Psoas muscle (tissue), 8 donors: ENCODE data around the gene TSPAN9. TPM values are rescaled to one million over a fixed set of nuclear protein-coding genes. Genes with fewer than 3 reads are reported as not detected.
A peak's percentile ranks its signal among the peaks of the same experiment; 100 is the strongest.

ENCODE experiments used
- ATAC-seq, 4 donors: fragments of 200-7000 bp; cut with Tn5 transposase; one replicate each; pipeline ENCODE4 v1.9.1; 2020; ENCODE audit warnings: moderate library complexity in 3 of 4, mild to moderate bottlenecking in 2 of 4
- DNase-seq, 2 donors: peaks; one replicate each; pipeline ENCODE4 v3.0.0-alpha.2; 2020
- H3K27ac ChIP-seq: fragments of 200-600 bp; one replicate; pipeline ENCODE4 v1.8.0; 2022
- H3K27me3 ChIP-seq, 3 donors: fragments of 200-600 bp in 1 of 3; one replicate each; pipeline versions ENCODE4 v1.6.1 to v1.8.0; 2013 to 2022; ENCODE audit warnings: low read length in 2 of 3, mild to moderate bottlenecking in 2 of 3, moderate library complexity in 1 of 3; ENCODE audit not compliant: insufficient read depth in 3 of 3
- H3K36me3 ChIP-seq, 2 donors: fragments of 200-600 bp in 1 of 2; one replicate each; pipeline versions ENCODE4 v1.6.1 to v1.8.0; 2013 to 2022; ENCODE audit warnings: low read depth in 1 of 2, mild to moderate bottlenecking in 1 of 2, moderate library complexity in 1 of 2; ENCODE audit not compliant: insufficient read depth in 1 of 2
- H3K4me1 ChIP-seq: fragments of 200-600 bp; one replicate; pipeline ENCODE4 v1.8.0; 2022
- H3K4me3 ChIP-seq: fragments of 200-600 bp; one replicate; pipeline ENCODE4 v1.8.0; 2022; ENCODE audit warnings: mild to moderate bottlenecking
- H3K9me3 ChIP-seq: fragments of 200-600 bp; one replicate; pipeline ENCODE4 v1.8.0; 2022
- CTCF ChIP-seq: fragments of 200-600 bp; IDR thresholded peaks from one replicate; pipeline ENCODE4 v1.8.0; 2022; ENCODE audit warnings: antibody characterized with exemption
- WGBS, 3 donors: extraction: QIAGEN DNeasy Blood & Tissue Kit; methylation state at CpG; one replicate each; pipeline versions ENCODE4 v1.1.6 to v1.1.7; 2013; 5-methylcytosine and 5-hydroxymethylcytosine counted together
- intact Hi-C, 2 donors: fragments of 100-400 bp; cut with DNase I; formaldehyde crosslinking; loops; one replicate each; pipeline versions ENCODE4 v1.11.0 to v1.14.2; 2022
- polyA plus RNA-seq, 3 donors: library from polyadenylated mRNA; stranded (reverse); fragments of 200-250 nt; gene quantifications; one replicate each; pipeline ENCODE4 v1.2.3, GENCODE V29; 2013
- total RNA-seq, 4 donors: library from RNA; stranded (reverse); fragmentation: NEBNext Ultra II Directional in 2 of 4; extraction: Animal tissue kit (Norgen Biotek cat#: 25700) in 2 of 4; gene quantifications; one replicate each; pipeline versions ENCODE4 v1.2.1 to v1.2.4, GENCODE V29; 2021 to 2023
- donor health status: healthy with polysubstance abuse.
- donor health status: DM: no; HTN: no; CAD: no; lungs with moderate emphysema.
- donor health status: Bipolar disorder and iron deficiency.
- donor health status: healthy.
- donor health status: DM: yes; HTN: yes; CAD: no.
- donor health status: DM: no; HTN: no; CAD: no.
- donor health status: DM: no; HTN: no; CAD: no.
- donor health status: DM: yes; HTN: yes; CAD: no.

Gene TSPAN9
- total and polyA plus RNA-seq, 7 donors = 6.4 to 28.0 (median 11.6) TPM

DNA sequence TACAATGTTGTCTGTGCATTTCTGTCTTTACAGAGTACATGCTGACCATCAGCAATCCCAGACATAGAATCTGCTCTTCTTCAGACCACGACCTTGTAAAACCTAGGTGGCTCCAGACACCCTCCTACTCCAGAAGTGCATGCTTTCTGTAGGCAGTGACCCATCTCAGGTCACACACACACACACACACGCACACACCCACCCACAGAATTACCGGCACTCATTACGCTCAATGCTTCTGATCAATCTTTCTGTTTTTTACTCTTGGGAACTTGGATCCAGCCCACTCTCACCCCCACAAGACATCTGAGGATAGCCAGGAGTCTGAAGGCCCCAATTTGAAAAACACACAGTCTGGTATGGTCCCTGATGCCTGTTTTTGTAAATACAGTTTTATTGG, 7.5 kb upstream of the TSPAN9 start:
- TF ChIP-seq CTCF = no peak
- 89 to 95% (median 94%) methylated on average over 4 of the region's 4 CpGs for WGBS, 3 donors

GRCh38 chr12:3071107-3071506, 6.1 kb upstream of the TSPAN9 start:
- intact Hi-C loops = loop anchor here (5.0 kb wide), 3 partner anchors 66 to 206 kb away; no protein-coding TSS in a partner anchor
- no peak for TF ChIP-seq CTCF
- Histone ChIP-seq H3K27ac (no peak overlapping the region), H3K36me3 (no peaks in the 10 kb centered on the region), H3K9me3 (no peaks in the 10 kb centered on the region), H3K4me3 (no peak overlapping the region), H3K4me1 (peaks cover 11% of the 10 kb centered on the region), H3K27me3 (no peaks in the 10 kb centered on the region)
- DNase-seq (no peak), ATAC-seq (peak; percentile 46 to 82 (median 68))
- WGBS, 3 donors = 78 to 87% (median 85%) methylated on average over 8 of the region's 8 CpGs

More for the DNA sequence above, 7.5 kb upstream of the TSPAN9 start:
- Histone ChIP-seq H3K27ac (no peak overlapping the region), H3K9me3 (no peaks in the 10 kb centered on the region), H3K27me3 (no peaks in the 10 kb centered on the region), H3K4me3 (no peak overlapping the region), H3K4me1 (peaks cover 11% of the 10 kb centered on the region), H3K36me3 (no peaks in the 10 kb centered on the region)
- no peak for DNase-seq
- ATAC-seq = no peak
- intact Hi-C loops = loop anchor here (5.0 kb wide), 3 partner anchors 68 to 208 kb away; no protein-coding TSS in a partner anchor

DNA sequence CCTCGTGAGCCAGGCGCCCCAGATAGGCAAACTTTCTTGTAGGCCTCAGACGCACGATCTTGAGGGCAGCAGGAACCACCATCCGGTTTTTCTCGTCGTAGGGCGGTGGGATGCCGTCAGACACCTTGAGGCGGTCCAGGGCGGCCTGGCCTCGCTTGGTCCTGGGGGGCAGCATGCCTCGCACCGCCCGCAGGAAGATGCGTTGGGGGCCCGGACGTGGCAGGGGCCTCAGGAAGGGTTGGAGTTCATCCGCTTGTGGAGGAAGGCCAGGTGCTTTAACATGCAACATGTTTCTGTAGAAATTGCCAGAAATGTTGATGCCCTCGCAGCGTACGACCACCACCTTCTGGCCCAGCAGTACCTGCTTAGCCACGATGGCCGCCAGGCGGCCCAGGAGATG, 5.5 kb upstream of the TSPAN9 start:
- Histone ChIP-seq H3K9me3 (no peaks in the 10 kb centered on the region), H3K4me1 (peaks cover 16% of the 10 kb centered on the region), H3K4me3 (no peak overlapping the region), H3K27me3 (no peaks in the 10 kb centered on the region), H3K36me3 (no peaks in the 10 kb centered on the region), H3K27ac (no peak overlapping the region)
- intact Hi-C loops = loop anchor here (5.0 kb wide), 3 partner anchors 66 to 206 kb away; no protein-coding TSS in a partner anchor
- 96 to 97% (median 96%) methylated on average over 25 of the region's 25 CpGs for WGBS, 3 donors
- DNase-seq = no peak
- TF ChIP-seq CTCF = no peak
- no peak for ATAC-seq

DNA sequence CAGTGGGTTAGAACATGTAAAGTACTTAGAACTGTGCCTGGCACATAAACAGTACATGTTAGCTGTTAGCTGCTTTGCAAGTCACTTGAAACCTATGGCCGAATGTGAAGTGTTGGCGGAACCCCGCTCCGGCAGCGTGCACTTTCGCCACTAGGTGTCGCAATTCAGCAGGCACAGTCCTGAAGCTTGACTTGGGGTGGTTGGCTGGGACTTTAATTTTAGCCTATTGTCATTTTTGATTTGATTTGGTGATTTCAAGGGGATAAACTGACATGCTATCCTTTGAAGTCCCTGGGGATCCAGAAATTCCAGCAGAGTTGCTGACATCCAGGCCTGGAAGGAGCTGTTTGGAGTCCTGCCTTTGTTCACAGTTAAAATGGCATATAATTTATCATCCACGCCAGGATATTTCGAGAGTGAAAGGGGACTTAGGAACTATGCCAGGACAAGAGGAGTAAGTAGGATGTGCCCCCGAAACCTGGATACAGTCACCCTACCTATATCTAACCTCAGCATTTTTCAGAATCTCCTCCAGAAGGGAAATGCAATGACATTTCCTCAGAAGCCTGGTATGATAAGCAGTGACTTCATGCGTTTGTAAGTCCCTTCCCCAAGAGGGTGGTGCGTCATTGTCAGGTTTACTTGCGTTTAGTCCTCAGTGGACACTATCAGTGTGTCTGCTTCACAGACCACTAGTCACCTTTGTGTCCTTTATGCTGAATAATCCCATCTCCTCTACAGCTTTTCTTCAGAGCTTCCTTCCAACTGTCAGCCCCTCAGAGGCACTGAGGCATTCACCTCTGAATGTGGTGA, 3.5 kb upstream of the TSPAN9 start:
- Histone ChIP-seq H3K36me3 (no peaks in the 10 kb centered on the region), H3K4me1 (peaks cover 24% of the 10 kb centered on the region), H3K27ac (no peak overlapping the region), H3K27me3 (no peaks in the 10 kb centered on the region), H3K4me3 (peak overlapping the region; percentile 1), H3K9me3 (no peaks in the 10 kb centered on the region)
- ATAC-seq (peak; percentile 48 to 71 (median 58)), DNase-seq (peak; percentile 84 to 92)
- 6 to 8% (median 6%) methylated on average over 13 of the region's 13 CpGs for WGBS, 3 donors
- intact Hi-C loops = loop anchor here (1.0 to 5.0 kb wide), 4 partner anchors 64 to 204 kb away; no protein-coding TSS in a partner anchor
- TF ChIP-seq CTCF = peak; percentile 98
